Measurements from ENCODE around the gene IGF2BP3. TPM values are rescaled to one million over a fixed set of nuclear protein-coding genes. Genes with fewer than 3 reads are reported as not detected.

IGF2BP3 gene
- polyA plus RNA-seq, 1 donor (not counting 4 experiments of a cell fraction or from before 2014, with no cell fraction given): 22.3 TPM

GRCh38 chr7:23308754-23309153 is 161.5 kb downstream of the IGF2BP3 start:
- H3K4me1 ChIP-seq (ENCODE audit: control insufficient read depth, extremely low read depth, insufficient read depth, low read length): no peaks in the 10 kb centered on the region
- DNase-seq (ENCODE audit: low read depth, low spot score): no peak
- H3K4me2 ChIP-seq (ENCODE audit: control insufficient read depth, extremely low read depth, insufficient read depth, low read depth, low read length): no peak overlapping the region
- no peaks in the 10 kb centered on the region for H3K27me3 ChIP-seq (ENCODE audit: control insufficient read depth, extremely low read depth, insufficient read depth, low read length)
- no peak overlapping the region for H2AFZ ChIP-seq (ENCODE audit: control insufficient read depth, low read length)
- no peak overlapping the region for H3K27ac ChIP-seq (ENCODE audit: control insufficient read depth, insufficient read depth, low read length)
- no peak for FAIRE-seq
- H3K9me1 ChIP-seq (ENCODE audit: control insufficient read depth, extremely low read depth, insufficient read depth, low read length): no peaks in the 10 kb centered on the region
- no peak overlapping the region for H3K4me3 ChIP-seq (ENCODE audit: control insufficient read depth in 2 of 3, extremely low read depth in 1 of 3, insufficient read depth in 2 of 3, low read depth in 1 of 3, low read length in 3 of 3)
- no peaks in the 10 kb centered on the region for H4K20me1 ChIP-seq (ENCODE audit: control insufficient read depth, extremely low read depth, insufficient read depth, low read length)
- peaks cover 8 to 11% of the 10 kb centered on the region in 2 experiments for H3K36me3 ChIP-seq (ENCODE audit: control insufficient read depth in 2 of 2, extremely low read depth in 1 of 2, insufficient read depth in 2 of 2, low read length in 2 of 2)
- no peaks in the 10 kb centered on the region for H3K9me3 ChIP-seq (ENCODE audit: control insufficient read depth, low read depth, low read length)
- dilution Hi-C loops (cut with MboI; ENCODE audit: extremely low pct_ligation_motif_present, low sequenced_read_pairs): no loop called here
- TF ChIP-seq CTCF (optimal IDR thresholded peaks at IDR 0.05 in 1 of 3, IDR thresholded peaks at IDR 0.05 in 1 of 3, conservative IDR thresholded peaks at IDR 0.05 in 1 of 3; ENCODE audit: extremely low read depth in 1 of 3, insufficient read depth in 2 of 3, low read length in 3 of 3) (no peak), EZH2 (IDR thresholded peaks at IDR 0.05; ENCODE audit: low read length) (no peak)
- H3K9ac ChIP-seq (ENCODE audit: control insufficient read depth, extremely low read depth, insufficient read depth, low read length): no peak overlapping the region
- H3K79me2 ChIP-seq (ENCODE audit: control insufficient read depth, insufficient read depth, low read length): peaks cover 27% of the 10 kb centered on the region

- peaks cover 42% of the 10 kb centered on the region for H3K79me2 ChIP-seq (ENCODE audit: control insufficient read depth, insufficient read depth, low read length)
- DNase-seq (ENCODE audit: low read depth, low spot score) (no peak), FAIRE-seq (no peak)
- peaks cover 11 to 12% of the 10 kb centered on the region in 2 experiments for H3K36me3 ChIP-seq (ENCODE audit: control insufficient read depth in 2 of 2, extremely low read depth in 1 of 2, insufficient read depth in 2 of 2, low read length in 2 of 2)
- no peaks in the 10 kb centered on the region for H3K27me3 ChIP-seq (ENCODE audit: control insufficient read depth, extremely low read depth, insufficient read depth, low read length)
- TF ChIP-seq EZH2 (IDR thresholded peaks at IDR 0.05; ENCODE audit: low read length) (no peak), CTCF (optimal IDR thresholded peaks at IDR 0.05 in 1 of 3, IDR thresholded peaks at IDR 0.05 in 1 of 3, conservative IDR thresholded peaks at IDR 0.05 in 1 of 3; ENCODE audit: extremely low read depth in 1 of 3, insufficient read depth in 2 of 3, low read length in 3 of 3) (no peak)
- H3K27ac ChIP-seq (ENCODE audit: control insufficient read depth, insufficient read depth, low read length): no peak overlapping the region
- no peak overlapping the region for H3K9ac ChIP-seq (ENCODE audit: control insufficient read depth, extremely low read depth, insufficient read depth, low read length)
- no peaks in the 10 kb centered on the region for H4K20me1 ChIP-seq (ENCODE audit: control insufficient read depth, extremely low read depth, insufficient read depth, low read length)
- no peak overlapping the region for H2AFZ ChIP-seq (ENCODE audit: control insufficient read depth, low read length)
- dilution Hi-C loops (cut with MboI; ENCODE audit: extremely low pct_ligation_motif_present, low sequenced_read_pairs): no loop called here
- no peaks in the 10 kb centered on the region for H3K9me1 ChIP-seq (ENCODE audit: control insufficient read depth, extremely low read depth, insufficient read depth, low read length)
- H3K4me3 ChIP-seq (ENCODE audit: control insufficient read depth in 2 of 3, extremely low read depth in 1 of 3, insufficient read depth in 2 of 3, low read depth in 1 of 3, low read length in 3 of 3): no peak overlapping the region
- H3K9me3 ChIP-seq (ENCODE audit: control insufficient read depth, low read depth, low read length): no peaks in the 10 kb centered on the region
- H3K4me1 ChIP-seq (ENCODE audit: control insufficient read depth, extremely low read depth, insufficient read depth, low read length): no peaks in the 10 kb centered on the region
- no peak overlapping the region for H3K4me2 ChIP-seq (ENCODE audit: control insufficient read depth, extremely low read depth, insufficient read depth, low read depth, low read length)
Measured at GRCh38 chr7:23306936-23307521, 163.3 kb downstream of the IGF2BP3 start.

All from keratinocyte (primary cell).